ENCODE data around the gene ARFGAP3.

Gene ARFGAP3

DNA sequence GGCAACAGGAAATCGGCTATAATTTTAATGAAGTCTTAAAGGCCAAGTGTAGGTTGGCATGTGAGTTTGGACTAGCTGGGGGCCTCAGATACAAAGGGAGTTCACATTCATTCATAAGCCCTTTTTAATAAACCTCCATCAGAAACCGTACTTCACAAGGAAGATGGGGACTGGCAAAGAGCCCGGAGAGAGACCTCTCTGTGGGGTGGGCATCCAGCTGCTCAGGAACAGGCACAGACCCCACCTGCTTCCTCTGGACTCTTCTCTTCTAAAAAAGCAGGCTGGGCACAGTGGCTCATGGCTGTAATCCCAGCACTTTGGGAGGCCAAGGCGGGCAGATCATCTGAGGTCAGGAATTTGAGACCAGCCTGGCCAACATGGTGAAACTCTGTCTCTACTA lies 3.9 kb upstream of the ARFGAP3 start:
- Mint-ChIP-seq H3K4me3 (no peak overlapping the region), H3K36me3 (ENCODE audit: low read depth) (peaks cover 28% of the 10 kb centered on the region), H3K4me1 (ENCODE audit: low read depth) (peaks cover 31% of the 10 kb centered on the region), H3K9me3 (peaks cover 6% of the 10 kb centered on the region), H3K27ac (no peak overlapping the region), H3K27me3 (no peaks in the 10 kb centered on the region)
- no peak for DNase-seq

DNA sequence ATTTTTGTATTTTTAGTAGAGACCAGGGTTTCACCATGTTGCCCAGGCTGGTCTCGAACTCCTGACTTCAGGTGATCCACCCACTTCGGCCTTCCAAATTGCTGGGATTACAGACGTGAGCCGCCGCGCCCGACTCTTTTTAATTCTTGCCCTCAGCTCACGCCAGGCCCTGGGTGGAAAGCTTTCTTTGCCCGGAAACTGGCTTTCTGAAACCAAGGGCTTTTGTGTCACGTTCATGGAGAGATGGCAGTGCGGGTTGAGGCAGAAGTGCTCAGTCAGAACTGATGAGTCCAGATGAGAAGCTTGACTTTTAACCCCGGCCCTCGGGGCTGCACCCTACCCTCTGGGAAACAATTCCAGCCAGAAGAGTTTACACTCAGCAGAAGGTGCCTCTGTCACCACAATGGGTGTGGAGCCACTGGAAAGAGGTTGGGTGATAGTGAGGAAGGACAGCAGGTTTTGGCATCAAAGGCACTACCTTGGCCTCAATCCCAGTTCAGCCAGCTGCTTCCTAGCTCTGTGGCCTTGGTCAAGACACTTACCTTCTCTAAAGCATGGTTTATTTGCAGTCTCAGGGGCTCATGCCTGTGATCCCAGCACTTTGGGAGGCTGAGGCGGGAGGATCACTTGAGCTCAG lies 890 bp upstream of the ARFGAP3 start:
- no peak overlapping the region for H3K4me3 Mint-ChIP-seq
- H3K27me3 Mint-ChIP-seq = no peaks in the 10 kb centered on the region
- H3K9me3 Mint-ChIP-seq = peaks cover 4% of the 10 kb centered on the region
- no peak for DNase-seq
- H3K4me1 Mint-ChIP-seq (ENCODE audit: low read depth) = peaks cover 22% of the 10 kb centered on the region
- H3K27ac Mint-ChIP-seq = no peak overlapping the region
- H3K36me3 Mint-ChIP-seq (ENCODE audit: low read depth) = peaks cover 11% of the 10 kb centered on the region

DNA sequence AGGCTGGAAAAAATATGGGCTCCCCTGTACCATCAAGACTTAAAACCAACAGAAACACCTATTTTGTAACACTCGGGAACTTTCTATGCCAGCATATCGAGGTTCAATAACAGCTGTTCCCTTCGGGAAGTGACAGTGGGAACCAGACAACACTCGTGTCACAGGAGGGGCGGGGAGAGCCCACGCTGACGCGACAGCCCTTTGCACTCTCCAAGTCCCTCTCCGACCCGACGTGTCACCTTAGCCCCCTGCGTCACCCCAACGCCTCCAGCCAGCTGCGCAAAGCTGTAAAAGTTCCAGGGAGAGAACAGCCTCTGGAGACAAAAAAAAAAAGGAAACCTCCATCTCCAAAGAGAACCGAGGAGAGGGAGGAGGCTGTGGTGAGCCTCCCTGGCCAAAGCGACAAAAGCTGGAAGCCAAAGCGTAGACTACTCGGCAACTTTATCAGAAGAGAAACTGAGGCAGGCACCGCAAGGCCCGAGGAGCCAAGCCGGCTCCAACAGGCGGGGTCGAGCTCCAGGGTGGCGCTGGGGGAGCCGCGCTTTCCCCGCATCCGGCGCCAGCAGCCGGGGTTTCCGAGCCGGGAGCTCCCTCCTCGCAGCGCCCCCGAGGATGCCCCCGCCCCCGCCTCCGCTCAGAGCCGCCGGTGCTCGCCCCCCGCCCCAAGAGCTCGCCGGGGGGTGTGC lies 751 bp downstream of the ARFGAP3 start:
- Mint-ChIP-seq H3K27ac (peak overlapping the region; percentile 92), H3K27me3 (no peaks in the 10 kb centered on the region), H3K36me3 (ENCODE audit: low read depth) (peaks cover 8% of the 10 kb centered on the region), H3K4me3 (peak overlapping the region; percentile 87), H3K4me1 (ENCODE audit: low read depth) (peaks cover 21% of the 10 kb centered on the region), H3K9me3 (no peaks in the 10 kb centered on the region)
- DNase-seq = peak; percentile 54

GRCh38 chr22:42855721-42856120 lies 1.4 kb downstream of the ARFGAP3 start:
- H3K36me3 Mint-ChIP-seq (ENCODE audit: low read depth) = peaks cover 8% of the 10 kb centered on the region
- peaks cover 24% of the 10 kb centered on the region for H3K4me1 Mint-ChIP-seq (ENCODE audit: low read depth)
- no peaks in the 10 kb centered on the region for H3K9me3 Mint-ChIP-seq
- H3K4me3 Mint-ChIP-seq = peak overlapping the region; percentile 87
- no peak for DNase-seq
- no peaks in the 10 kb centered on the region for H3K27me3 Mint-ChIP-seq
- peak overlapping the region; percentile 92 for H3K27ac Mint-ChIP-seq

DNA sequence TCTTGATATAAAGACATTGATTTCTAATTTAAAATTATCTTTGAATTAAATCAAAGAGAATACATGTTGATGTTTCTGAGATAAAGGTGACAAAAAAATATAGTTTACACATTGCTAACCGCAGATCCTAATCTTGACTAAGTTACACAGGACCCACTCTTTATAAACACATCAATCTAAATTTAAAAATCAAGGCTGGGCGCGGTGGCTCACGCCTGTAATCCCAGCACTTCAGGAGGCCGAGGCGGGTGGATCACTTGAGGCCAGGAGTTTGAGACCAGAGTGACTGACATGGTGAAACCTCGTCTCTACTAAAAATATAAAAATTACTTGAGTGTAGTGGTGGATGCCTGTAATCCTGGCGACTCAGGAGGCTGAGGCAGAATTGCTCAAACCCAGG lies 1.9 kb downstream of the ARFGAP3 start:
- Mint-ChIP-seq H3K27me3 (no peaks in the 10 kb centered on the region), H3K4me3 (peak overlapping the region; percentile 48), H3K27ac (no peak overlapping the region), H3K4me1 (ENCODE audit: low read depth) (peaks cover 26% of the 10 kb centered on the region), H3K9me3 (no peaks in the 10 kb centered on the region), H3K36me3 (ENCODE audit: low read depth) (peaks cover 6% of the 10 kb centered on the region)
- no peak for DNase-seq

GRCh38 chr22:42848941-42849550 lies 8.0 kb downstream of the ARFGAP3 start:
- peak overlapping the region; percentile 10 for H3K27ac Mint-ChIP-seq

DNA sequence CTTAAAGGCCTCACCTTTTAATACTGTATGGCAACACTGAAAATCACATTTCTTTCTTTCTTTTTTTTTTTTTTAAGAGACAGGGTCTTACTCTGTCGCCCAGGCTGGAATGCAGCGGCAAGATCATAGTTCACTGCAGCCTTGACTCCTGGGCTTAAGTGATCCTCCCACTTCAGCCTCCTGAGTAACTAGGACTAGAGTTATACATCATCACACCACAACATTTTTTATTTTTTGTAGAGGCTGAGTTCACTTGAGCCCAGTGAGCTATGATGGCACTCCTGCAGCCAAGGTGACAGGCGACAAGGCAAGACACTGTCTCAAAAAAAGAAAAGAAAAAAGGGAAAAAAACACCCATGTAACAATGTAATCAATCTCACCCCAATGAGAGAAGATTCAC lies 10.0 kb downstream of the ARFGAP3 start:
- no peak overlapping the region for H3K27ac Mint-ChIP-seq

More at GRCh38 chr22:42848941-42849550, 8.0 kb downstream of the ARFGAP3 start:
- peaks cover 30% of the 10 kb centered on the region for H3K36me3 Mint-ChIP-seq (ENCODE audit: low read depth)
- H3K9me3 Mint-ChIP-seq = no peaks in the 10 kb centered on the region
- no peaks in the 10 kb centered on the region for H3K27me3 Mint-ChIP-seq
- peaks cover 25% of the 10 kb centered on the region for H3K4me1 Mint-ChIP-seq (ENCODE audit: low read depth)
- H3K4me3 Mint-ChIP-seq = no peak overlapping the region
- no peak for DNase-seq

GRCh38 chr22:42844756-42845155 lies 12.3 kb downstream of the ARFGAP3 start:
- Mint-ChIP-seq H3K4me3 (no peak overlapping the region), H3K27me3 (no peaks in the 10 kb centered on the region), H3K27ac (no peak overlapping the region), H3K36me3 (ENCODE audit: low read depth) (peaks cover 63% of the 10 kb centered on the region), H3K4me1 (ENCODE audit: low read depth) (peaks cover 19% of the 10 kb centered on the region), H3K9me3 (no peaks in the 10 kb centered on the region)
- DNase-seq = no peak

More for the DNA sequence above, 10.0 kb downstream of the ARFGAP3 start:
- Mint-ChIP-seq H3K36me3 (ENCODE audit: low read depth) (peaks cover 46% of the 10 kb centered on the region), H3K27me3 (no peaks in the 10 kb centered on the region), H3K9me3 (no peaks in the 10 kb centered on the region), H3K4me3 (no peak overlapping the region), H3K4me1 (ENCODE audit: low read depth) (peaks cover 30% of the 10 kb centered on the region)
- no peak for DNase-seq

- Mint-ChIP-seq H3K36me3 (ENCODE audit: low read depth) (peaks cover 70% of the 10 kb centered on the region), H3K9me3 (no peaks in the 10 kb centered on the region), H3K4me1 (ENCODE audit: low read depth) (peaks cover 14% of the 10 kb centered on the region), H3K27me3 (no peaks in the 10 kb centered on the region), H3K4me3 (no peak overlapping the region), H3K27ac (no peak overlapping the region)
- no peak for DNase-seq
These were observed 14.3 kb downstream of the ARFGAP3 start for GRCh38 chr22:42842658-42843370.

DNA sequence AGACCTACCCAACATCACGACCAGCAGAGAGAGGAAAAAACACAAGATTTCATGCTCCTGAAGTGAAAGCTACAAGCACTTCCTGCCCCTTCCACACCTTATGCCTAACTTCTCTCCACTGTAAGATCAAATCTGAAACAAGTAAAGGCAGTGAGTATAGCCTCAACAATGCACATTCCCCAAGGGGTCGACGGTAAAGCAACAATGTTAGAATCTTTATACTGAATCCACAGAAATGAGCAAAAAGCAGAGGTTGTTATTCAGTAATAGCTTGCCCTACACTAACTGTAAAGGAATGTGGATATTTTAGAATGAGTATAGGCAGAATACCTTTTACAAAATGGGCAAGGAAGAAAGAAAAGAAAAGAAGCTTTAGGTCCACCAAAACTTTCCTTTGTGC lies 15.6 kb downstream of the ARFGAP3 start:
- peaks cover 69% of the 10 kb centered on the region for H3K36me3 Mint-ChIP-seq (ENCODE audit: low read depth)
- no peak for DNase-seq
- H3K27ac Mint-ChIP-seq = peak overlapping the region; percentile 41
- H3K4me3 Mint-ChIP-seq = no peak overlapping the region
- no peaks in the 10 kb centered on the region for H3K27me3 Mint-ChIP-seq
- H3K9me3 Mint-ChIP-seq = no peaks in the 10 kb centered on the region
- peaks cover 14% of the 10 kb centered on the region for H3K4me1 Mint-ChIP-seq (ENCODE audit: low read depth)

GRCh38 chr22:42837556-42837955 lies 19.5 kb downstream of the ARFGAP3 start:
- Mint-ChIP-seq H3K27me3 (no peaks in the 10 kb centered on the region), H3K36me3 (ENCODE audit: low read depth) (peaks cover 70% of the 10 kb centered on the region)
- no peak for DNase-seq

GRCh38 chr22:42836026-42836425 lies 21.0 kb downstream of the ARFGAP3 start:
- H3K4me3 Mint-ChIP-seq = no peak overlapping the region
- peaks cover 4% of the 10 kb centered on the region for H3K4me1 Mint-ChIP-seq (ENCODE audit: low read depth)
- H3K27ac Mint-ChIP-seq = no peak overlapping the region
- H3K9me3 Mint-ChIP-seq = no peaks in the 10 kb centered on the region
- H3K27me3 Mint-ChIP-seq = no peaks in the 10 kb centered on the region
- peaks cover 76% of the 10 kb centered on the region for H3K36me3 Mint-ChIP-seq (ENCODE audit: low read depth)
- no peak for DNase-seq

More at GRCh38 chr22:42837556-42837955, 19.5 kb downstream of the ARFGAP3 start:
- H3K27ac Mint-ChIP-seq = no peak overlapping the region
- H3K9me3 Mint-ChIP-seq = no peaks in the 10 kb centered on the region
- H3K4me3 Mint-ChIP-seq = no peak overlapping the region
- peaks cover 4% of the 10 kb centered on the region for H3K4me1 Mint-ChIP-seq (ENCODE audit: low read depth)

DNA sequence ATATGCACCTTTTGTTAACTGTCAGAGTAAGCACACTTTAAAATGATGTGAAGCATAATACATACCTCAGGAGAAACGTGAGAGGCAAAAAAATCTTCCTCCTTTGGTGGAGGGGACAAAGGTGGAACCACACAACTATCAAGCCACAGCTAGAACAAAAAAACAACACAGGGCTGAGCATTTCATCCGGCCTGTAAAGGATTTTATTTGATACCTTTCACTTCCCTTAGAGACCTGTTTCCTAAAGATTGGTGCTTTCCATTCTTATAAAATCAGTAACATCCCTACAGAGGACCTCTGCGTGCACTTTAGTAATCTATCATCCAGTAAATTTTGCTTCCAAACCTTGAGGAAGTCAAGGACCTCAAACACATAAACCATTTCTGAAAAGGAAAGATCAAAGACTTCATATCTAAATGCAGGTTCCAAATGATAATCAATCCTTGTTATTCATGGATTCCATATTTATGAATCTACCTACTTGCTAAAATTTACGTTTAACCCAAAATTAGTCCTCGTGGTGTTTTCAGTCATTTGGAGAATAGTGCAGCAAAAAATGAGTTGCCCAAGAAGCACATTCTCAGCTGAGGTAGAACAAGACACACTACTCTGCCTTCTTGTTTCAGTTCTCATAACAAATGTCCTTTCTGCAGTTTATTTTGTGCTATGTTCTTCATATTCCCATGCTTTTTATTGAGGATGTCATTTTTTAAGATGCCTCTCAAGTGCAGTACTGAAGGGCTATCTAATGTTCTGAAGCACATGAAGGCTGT lies 22.7 kb downstream of the ARFGAP3 start:
- no peak for DNase-seq
- no peaks in the 10 kb centered on the region for H3K9me3 Mint-ChIP-seq
- peaks cover 77% of the 10 kb centered on the region for H3K36me3 Mint-ChIP-seq (ENCODE audit: low read depth)
- peaks cover 4% of the 10 kb centered on the region for H3K4me1 Mint-ChIP-seq (ENCODE audit: low read depth)
- H3K27me3 Mint-ChIP-seq = no peaks in the 10 kb centered on the region
- no peak overlapping the region for H3K27ac Mint-ChIP-seq
- no peak overlapping the region for H3K4me3 Mint-ChIP-seq

- no peak overlapping the region for H3K4me3 Mint-ChIP-seq
- no peaks in the 10 kb centered on the region for H3K27me3 Mint-ChIP-seq
- peaks cover 80% of the 10 kb centered on the region for H3K36me3 Mint-ChIP-seq (ENCODE audit: low read depth)
- DNase-seq = no peak
- no peaks in the 10 kb centered on the region for H3K9me3 Mint-ChIP-seq
- H3K27ac Mint-ChIP-seq = no peak overlapping the region
- peaks cover 9% of the 10 kb centered on the region for H3K4me1 Mint-ChIP-seq (ENCODE audit: low read depth)
These were observed 24.0 kb downstream of the ARFGAP3 start for GRCh38 chr22:42833104-42833503.
